GM12891 (cell line): ENCODE measurements around the gene FSCN2.

Source experiments
- POLR2A ChIP-seq: IDR thresholded peaks from 2 replicates; pipeline ENCODE4 v1.6.1; 2011; ENCODE audit warnings: low read depth, low read length, control low read depth
- POLR2AphosphoS5 ChIP-seq: IDR thresholded peaks from 2 replicates; pipeline ENCODE4 v1.6.1; 2011; ENCODE audit warnings: low read depth, low read length, control low read depth
- TAF1 ChIP-seq: IDR thresholded peaks from 2 replicates; pipeline ENCODE4 v1.6.1; 2011; ENCODE audit warnings: low read depth, low read length, control low read depth

DNA sequence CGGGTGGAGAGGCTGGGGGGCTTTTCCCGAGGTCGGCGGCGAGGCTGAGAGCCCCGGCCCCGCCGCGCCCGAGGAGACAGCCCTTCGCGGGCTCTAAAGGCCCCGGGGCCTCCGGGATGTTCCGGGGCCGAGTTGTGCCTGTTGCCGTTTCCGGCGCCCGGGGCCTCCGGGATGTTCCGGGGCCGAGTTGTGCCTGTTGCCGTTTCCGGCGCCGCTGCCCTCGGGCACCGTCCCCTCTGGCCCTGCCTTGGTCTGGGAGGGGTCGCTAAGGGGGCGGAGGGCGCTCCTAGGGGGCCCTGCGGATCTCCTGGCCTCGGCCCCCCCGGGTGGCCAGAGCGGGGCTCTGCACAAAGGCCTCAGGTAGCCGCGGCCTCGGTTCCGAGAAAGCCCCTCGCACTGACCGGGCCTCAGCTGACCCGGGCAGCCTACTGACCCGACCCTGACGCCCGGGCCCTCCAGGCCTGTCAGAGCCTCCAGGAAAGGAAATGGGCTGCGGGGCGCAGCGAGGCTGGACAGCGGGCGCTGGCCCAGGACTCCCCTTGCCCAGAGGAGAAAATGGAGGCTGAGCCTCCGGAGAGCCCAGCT is 39.8 kb upstream of the FSCN2 start:
- TF ChIP-seq POLR2A, result no peak
- TF ChIP-seq POLR2AphosphoS5, result no peak
- no peak for TF ChIP-seq TAF1
